ENCODE data around the gene PNMA6E. TPM values are rescaled to one million over a fixed set of nuclear protein-coding genes. Genes with fewer than 3 reads are reported as not detected.

Gene PNMA6E
- total and polyA plus RNA-seq, 2 of the 13 experiments (the other 11 are each of a cell fraction or from before 2014, with no cell fraction given) = not detected

- FAIRE-seq (no peak), DNase-seq (ENCODE audit: low spot score) (no peak), ATAC-seq (peak; percentile 7; the same call in 2 of the 3 replicates)
- Histone ChIP-seq H3K4me3 (replicated peaks in 1 of 3; ENCODE audit: insufficient read depth in 1 of 3, low read depth in 2 of 3, low read length in 3 of 3) (no peak overlapping the region), H2AFZ (ENCODE audit: low read length) (no peak overlapping the region), H3K4me1 (ENCODE audit: insufficient read depth, low read length) (peaks cover 48% of the 10 kb centered on the region), H3K27me3 (ENCODE audit: control insufficient read depth in 1 of 2, insufficient read depth in 2 of 2, low read length in 2 of 2) (no peaks in the 10 kb centered on the region), H4K20me1 (ENCODE audit: insufficient read depth, low read length) (no peaks in the 10 kb centered on the region), H3K4me2 (ENCODE audit: low read depth, low read length) (no peak overlapping the region), H3K27ac (ENCODE audit: extremely low read length, insufficient read depth, low read length) (peak overlapping the region; percentile 67), H3K79me2 (ENCODE audit: insufficient read depth, low read length) (no peaks in the 10 kb centered on the region), H3K9ac (ENCODE audit: insufficient read depth, low read depth, low read length) (no peak overlapping the region), H3K9me3 (ENCODE audit: low read length) (no peaks in the 10 kb centered on the region), H3K36me3 (replicated peaks in 1 of 2; ENCODE audit: control insufficient read depth in 1 of 2, insufficient read depth in 2 of 2, low read length in 2 of 2) (no peaks in the 10 kb centered on the region)
- 66% methylated on average over 3 of the region's 15 CpGs for WGBS (ENCODE audit: low lambda C conversion rate)
- TF ChIP-seq JARID2 (CRISPR knock-in tag; IDR thresholded peaks at IDR 0.05; ENCODE audit: insufficient replicate concordance) (no peak), ZNF280D (CRISPR knock-in tag; IDR thresholded peaks at IDR 0.05) (no peak), REL (CRISPR knock-in tag; conservative IDR thresholded peaks at IDR 0.05) (no peak), HOXA7 (CRISPR knock-in tag; IDR thresholded peaks at IDR 0.05) (no peak), GTF2F1 (IDR thresholded peaks at IDR 0.05; ENCODE audit: low read length) (no peak), ZNF253 (CRISPR knock-in tag; IDR thresholded peaks at IDR 0.05; ENCODE audit: borderline replicate concordance) (no peak), HNF4A (CRISPR knock-in tag; IDR thresholded peaks at IDR 0.05) (peak; percentile 22; the same call in 1 of the 2 replicates), ZNF703 (CRISPR knock-in tag; IDR thresholded peaks at IDR 0.05; ENCODE audit: borderline replicate concordance) (no peak), JUND (CRISPR knock-in tag; IDR thresholded peaks at IDR 0.05) (no peak), KDM5B (CRISPR knock-in tag; IDR thresholded peaks at IDR 0.05; ENCODE audit: borderline replicate concordance) (0 out of 2 replicates have a peak, but pooled peaks have one; percentile 8), ETS1 (CRISPR knock-in tag; IDR thresholded peaks at IDR 0.05) (no peak), HNF4G (IDR thresholded peaks at IDR 0.05; ENCODE audit: borderline replicate concordance, low read depth, low read length) (0 out of 2 replicates have a peak, but pooled peaks have one; percentile 20), HNF4G (CRISPR knock-in tag; IDR thresholded peaks at IDR 0.05; ENCODE audit: borderline replicate concordance, low read depth) (no peak), ONECUT2 (CRISPR knock-in tag; IDR thresholded peaks at IDR 0.05) (no peak), ZNF547 (CRISPR knock-in tag; IDR thresholded peaks at IDR 0.05) (no peak), PRDM10 (CRISPR knock-in tag; IDR thresholded peaks at IDR 0.05; ENCODE audit: low read depth) (no peak), HIVEP1 (CRISPR knock-in tag; IDR thresholded peaks at IDR 0.05) (no peak), MATR3 (CRISPR knock-in tag; IDR thresholded peaks at IDR 0.05) (no peak)
- intact Hi-C loops (cut with micrococcal nuclease; ENCODE audit: unreplicated experiment) = no loop called here
- ChIA-PET CTCF (ENCODE audit: low intra/inter-chr PET ratio, low total read pairs) (no interaction called here), POLR2A (no interaction called here)
- no TSS peak for BruUV-seq (replicated peaks)
- in situ Hi-C loops (cut with HindIII; ENCODE audit: extremely low pct_ligation_motif_present, low pct_unique_long_range_greater_than_20kb) = loop anchor here (10.0 kb wide), 1 partner anchor 376 kb away; no protein-coding TSS in a partner anchor
Observed at GRCh38 chrX:153410373-153410772, 9.2 kb upstream of the PNMA6E start.

Data from HepG2 (cell line).